HT1080 (cell line): ENCODE results near the gene RNF135. TPM values are rescaled to one million over a fixed set of nuclear protein-coding genes. Genes with fewer than 3 reads are reported as not detected.
"Not testable (repeated sequence)": the region's sequence is repeated elsewhere in the genome, so short reads cannot be mapped to it uniquely, and the experiment has no call there.

ENCODE experiments used
- DNase-seq: peaks from one replicate; pipeline ENCODE4 v3.0.0-alpha.2; 2015; ENCODE audit warnings: low read depth
- polyA plus RNA-seq, 2 experiments: library from polyadenylated mRNA; depleted of rRNA; stranded (reverse); fragments of >200 nt; gene quantifications; 2 replicates each; pipeline ENCODE4 v1.2.3, GENCODE V29; 2015
- total RNA-seq: library from RNA; depleted of rRNA; stranded (reverse); fragments of >200 nt; shearing (Covaris generic); gene quantifications from 2 replicates; pipeline ENCODE4 v1.2.3, GENCODE V29; 2014; rRNA removed

RNF135 gene, protein sequence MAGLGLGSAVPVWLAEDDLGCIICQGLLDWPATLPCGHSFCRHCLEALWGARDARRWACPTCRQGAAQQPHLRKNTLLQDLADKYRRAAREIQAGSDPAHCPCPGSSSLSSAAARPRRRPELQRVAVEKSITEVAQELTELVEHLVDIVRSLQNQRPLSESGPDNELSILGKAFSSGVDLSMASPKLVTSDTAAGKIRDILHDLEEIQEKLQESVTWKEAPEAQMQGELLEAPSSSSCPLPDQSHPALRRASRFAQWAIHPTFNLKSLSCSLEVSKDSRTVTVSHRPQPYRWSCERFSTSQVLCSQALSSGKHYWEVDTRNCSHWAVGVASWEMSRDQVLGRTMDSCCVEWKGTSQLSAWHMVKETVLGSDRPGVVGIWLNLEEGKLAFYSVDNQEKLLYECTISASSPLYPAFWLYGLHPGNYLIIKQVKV
- total RNA-seq, result 13.6 and 14.9 TPM in 2 replicates
- 15.1 and 15.9 TPM in 2 replicates for polyA plus RNA-seq (2015; cell fraction: cytosol; rRNA removed)
- polyA plus RNA-seq (2015; cell fraction: nucleus; rRNA removed), result 6.4 and 7.1 TPM in 2 replicates

- peak; percentile 91 for DNase-seq
These were observed at the start of gene RNF135 for GRCh38 chr17:30970831-30971567. TSS of gene RNF135 (plus strand) at chr17:30971039. CDS start at chr17:30971074, 35 bp downstream.

DNA sequence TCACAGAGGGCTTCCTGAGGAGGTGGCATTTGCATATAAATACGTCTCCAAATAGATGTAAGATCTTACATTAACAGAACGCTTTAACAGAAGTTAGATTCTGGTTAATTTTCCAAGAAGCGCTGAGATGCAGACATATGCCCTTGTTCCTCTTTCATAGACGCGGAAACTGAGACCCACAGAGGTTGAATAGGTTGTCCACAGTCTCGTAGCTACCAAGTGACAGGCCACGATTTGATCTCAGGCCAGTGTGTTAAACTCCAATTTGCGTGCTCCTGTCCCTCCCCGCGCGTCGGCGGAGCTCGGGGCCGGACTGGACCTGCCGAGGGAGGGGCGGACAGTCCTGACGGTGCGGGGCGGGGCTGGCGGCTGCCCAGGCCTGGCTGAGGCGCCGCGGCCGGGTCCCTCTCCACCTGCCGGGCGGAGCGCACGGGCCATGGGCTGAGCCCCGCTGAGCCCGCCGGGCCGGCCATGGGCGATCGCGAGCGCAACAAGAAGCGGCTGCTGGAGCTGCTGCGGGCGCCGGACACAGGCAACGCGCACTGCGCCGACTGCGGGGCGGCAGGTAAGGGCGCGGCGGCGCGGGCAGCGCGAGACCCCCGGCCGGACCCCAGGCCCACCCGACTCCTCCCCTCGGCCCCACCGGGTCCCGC lies 49.2 kb upstream of the RNF135 start, which contains the start of gene ADAP2:
ADAP2 (plus strand) TSS at position 402 of the 653 bp plus-strand sequence; CDS start at position 472, 70 bp downstream.
- DNase-seq, result no peak

DNA sequence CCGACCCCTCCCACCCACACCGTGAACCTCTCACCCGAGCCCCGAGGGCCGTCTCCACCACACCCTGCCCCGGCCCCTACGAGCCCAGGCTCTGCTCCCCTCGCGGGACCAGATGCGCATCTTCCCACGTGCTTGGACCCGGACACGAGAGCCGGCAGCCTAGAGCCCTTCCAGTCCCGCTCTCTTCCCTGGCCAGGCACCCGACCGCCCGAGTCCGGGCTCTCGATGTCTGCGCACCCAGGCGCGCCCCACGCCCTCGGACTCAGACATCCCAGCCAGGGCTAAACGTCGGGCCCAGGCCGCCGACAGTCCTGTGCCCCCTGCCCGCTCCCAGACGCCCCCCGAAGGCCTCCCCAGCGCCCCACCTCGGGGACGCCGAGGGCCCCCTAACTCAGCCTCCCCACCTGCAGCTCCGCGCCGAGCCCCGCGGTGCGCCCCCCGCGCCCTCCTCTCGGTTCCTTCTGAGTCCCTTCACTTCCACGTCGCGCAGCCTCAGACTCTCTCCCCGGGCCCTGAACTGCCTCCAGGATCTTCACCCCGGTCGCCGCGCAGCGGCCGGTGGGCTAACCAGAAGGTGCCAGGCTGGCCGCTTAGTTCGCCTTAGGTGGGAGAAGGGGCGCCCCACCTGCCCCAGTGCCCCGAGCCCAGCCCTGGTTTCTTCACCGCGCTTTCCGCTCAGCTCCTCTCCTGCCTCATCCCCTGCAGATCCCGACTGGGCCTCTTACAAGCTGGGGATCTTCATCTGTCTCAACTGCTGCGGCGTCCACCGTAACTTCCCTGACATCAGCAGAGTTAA lies 48.4 kb upstream of the RNF135 start:
- DNase-seq, result no peak

DNA sequence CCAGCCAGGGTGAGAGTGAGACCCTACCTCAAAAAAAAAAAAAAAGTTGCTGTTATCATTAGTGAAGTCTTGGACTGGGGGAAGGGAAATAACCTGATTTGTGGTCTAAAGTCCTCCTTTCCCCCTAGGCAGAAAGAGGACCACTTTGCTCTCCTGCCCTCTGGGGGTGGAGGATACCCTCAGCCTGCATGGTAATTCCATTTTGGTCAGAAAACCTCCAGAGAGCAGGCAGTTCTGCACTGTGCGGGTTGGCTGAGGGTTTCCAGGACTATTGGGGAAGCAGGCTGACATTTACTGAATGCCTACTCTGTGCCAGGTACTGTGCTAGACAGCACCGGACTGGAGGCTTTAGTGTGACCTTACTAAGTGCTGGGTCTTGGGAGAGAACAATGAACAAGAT lies 46.5 kb upstream of the RNF135 start:
- DNase-seq, result no peak

GRCh38 chr17:30926516-30926915 lies 44.3 kb upstream of the RNF135 start:
- peak; percentile 5 for DNase-seq

DNA sequence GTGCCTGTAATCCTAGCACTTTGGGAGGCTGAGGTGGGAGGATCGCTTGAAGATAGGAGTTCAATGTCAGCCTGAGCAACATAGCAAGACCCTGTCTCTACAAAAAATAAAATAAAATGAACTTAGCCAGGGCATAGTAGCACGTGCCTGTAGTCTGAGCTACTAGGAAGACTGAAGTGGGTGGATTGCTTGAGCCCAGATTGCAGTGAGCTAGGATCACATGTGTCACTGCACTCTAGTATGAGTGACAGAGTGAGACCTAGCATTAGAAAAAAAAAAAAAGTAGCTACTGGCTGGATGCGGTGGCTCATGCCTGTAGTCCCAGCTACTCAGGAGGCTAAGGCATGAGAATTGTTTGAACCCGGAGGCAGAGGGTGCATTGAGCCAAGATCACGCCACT lies 43.1 kb upstream of the RNF135 start:
- no peak for DNase-seq

GRCh38 chr17:30928584-30928983 lies 42.3 kb upstream of the RNF135 start:
- DNase-seq, result no peak

DNA sequence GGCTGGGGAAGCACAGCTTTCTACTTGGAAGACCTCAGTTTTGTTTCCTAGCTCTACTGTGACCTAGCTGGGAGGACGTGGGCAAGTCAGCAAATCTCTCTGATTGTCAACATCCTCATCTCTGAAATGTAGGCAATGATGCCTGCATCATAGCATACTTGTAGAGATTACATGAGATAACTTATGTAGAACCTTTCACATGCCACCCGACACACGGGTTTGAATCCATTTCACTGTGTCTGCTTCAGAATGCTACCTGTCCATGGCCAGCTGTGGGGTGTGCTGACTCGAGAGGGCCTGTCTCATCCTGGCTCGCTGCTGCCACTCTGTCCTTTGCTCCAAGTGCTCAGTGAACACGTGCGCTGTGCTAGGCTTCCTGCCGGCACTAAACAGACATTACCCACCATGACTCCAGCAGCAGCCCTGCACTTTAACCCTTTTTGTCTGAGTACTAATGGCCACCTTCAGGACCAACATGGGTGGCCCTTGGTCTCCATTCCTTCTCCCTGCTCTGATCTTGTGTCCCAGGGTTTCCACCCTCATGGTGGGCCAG lies 41.7 kb upstream of the RNF135 start:
- no peak for DNase-seq

DNA sequence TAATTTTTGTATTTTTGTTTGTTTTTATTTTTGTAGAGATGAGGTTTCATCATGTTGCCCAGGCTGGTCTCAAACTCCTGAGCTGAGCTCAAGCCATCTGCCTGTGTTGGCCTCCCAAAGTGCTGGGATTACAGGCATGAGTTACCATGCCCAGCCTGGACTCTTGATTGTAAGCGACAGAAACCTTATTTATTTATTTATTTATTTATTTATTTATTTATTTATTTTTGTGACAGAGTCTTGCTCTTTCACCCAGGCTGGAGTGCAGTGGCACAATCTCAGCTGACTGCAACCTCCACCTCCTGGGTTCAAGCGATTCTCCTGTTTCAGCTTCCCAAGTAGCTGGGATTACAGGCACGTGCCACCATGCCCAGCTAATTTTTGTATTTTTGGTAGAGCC lies 41.0 kb upstream of the RNF135 start:
- not testable (repeated sequence) for DNase-seq

GRCh38 chr17:30930495-30930894 lies 40.3 kb upstream of the RNF135 start:
- DNase-seq, result no peak

DNA sequence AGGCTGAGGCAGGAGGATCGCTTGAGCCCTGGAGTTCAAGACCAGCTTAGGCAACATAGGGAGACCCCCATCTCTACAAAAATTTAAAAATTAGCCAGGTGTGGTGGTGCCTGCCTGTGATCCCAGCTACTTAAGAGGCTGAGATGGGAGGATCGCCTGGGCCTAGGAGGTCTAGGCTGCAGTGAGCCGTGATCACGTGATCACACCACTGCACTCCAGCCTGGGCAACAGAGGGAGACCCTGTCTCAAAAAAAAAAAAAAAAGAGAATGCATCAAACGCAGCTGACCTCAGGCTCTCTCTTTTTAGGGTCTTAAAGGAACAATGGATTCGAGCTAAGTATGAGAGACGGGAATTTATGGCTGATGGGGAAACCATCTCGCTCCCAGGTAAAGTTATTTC lies 39.3 kb upstream of the RNF135 start:
- DNase-seq, result not testable (repeated sequence)

- no peak for DNase-seq
These were observed 36.9 kb upstream of the RNF135 start for GRCh38 chr17:30933966-30934365.

DNA sequence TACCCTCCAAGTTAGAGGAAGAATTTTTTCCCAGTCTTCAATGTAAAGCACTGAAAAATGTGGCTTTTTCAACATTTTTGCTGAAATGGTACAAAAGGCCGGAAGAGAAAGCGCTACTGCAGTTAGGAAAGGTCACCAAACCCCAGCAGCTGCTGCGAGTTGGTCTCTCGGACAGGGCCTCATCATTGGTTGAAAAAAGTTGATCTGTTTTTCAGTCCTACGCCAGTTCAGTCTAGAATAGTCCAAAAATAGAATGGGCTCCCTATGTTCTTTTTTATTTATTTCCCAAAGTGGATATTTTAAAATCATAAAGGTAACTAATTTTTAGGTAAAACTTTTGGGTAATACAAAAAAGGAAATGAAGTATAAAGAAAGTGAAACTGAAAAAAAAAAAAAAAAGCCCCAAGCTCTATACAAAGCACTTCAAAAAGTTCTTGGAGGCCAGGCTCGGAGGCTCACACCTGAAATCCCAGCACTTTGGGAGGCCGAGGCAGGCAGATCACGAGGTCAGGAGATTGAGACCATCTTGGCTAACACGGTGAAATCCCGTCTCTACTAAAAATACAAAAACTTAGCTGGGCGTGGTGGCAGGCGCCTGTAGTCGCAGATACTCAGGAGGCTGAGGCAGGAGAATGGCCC lies 31.7 kb upstream of the RNF135 start:
- no peak for DNase-seq

DNA sequence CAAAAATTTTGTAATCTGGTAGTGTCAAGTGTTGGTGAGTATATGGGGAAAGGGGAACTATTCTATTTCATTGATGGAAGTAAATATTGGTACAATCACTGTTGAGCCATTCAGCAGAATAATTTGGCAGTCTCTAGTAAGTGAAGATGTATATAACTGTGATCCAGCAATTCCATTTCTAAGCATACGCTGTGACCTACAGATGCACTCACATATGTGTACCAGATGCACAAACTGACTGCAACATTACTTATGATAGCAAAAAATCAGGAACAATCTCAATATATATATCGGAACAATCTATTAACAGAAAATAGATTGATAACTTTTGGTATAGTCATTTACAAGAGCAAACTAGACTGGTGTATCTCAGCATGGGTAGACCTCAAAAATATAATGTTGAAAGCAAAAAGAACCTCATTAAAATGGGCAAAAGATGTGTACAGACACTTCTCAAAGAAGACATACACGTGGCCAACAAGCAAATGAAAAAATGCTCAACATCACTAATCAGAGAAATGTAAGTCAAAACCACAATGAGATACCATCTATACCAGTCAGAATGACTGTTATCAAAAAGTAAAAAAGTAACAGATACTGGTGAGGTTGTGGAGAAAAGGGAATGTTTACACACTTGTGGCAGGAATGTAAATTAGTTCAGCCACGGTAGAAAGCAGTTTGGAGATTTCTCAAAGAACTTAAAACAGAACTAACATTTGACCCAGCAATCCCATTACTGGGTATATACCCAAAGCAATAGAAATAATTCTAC lies 28.3 kb upstream of the RNF135 start:
- DNase-seq, result no peak

DNA sequence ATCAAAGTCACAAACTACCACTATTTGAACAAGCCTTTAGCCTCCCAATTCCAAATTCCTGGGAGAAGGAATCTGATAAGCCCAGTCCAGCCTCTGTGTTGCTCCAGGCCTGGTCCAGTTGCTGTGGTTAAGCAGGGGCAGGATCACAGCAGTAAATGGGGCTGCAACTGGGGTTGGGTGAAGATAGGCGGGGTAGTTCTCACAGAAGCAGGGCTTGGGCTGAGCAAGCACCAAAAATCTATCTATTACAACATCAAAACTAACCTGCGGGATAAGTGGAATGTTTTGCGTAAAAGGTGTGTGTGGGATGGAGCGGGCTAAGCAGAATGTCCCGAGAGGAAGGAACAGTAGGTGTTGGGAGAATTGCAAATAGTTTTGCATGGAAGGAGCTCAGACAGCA lies 23.0 kb upstream of the RNF135 start:
- no peak for DNase-seq

- no peak for DNase-seq
These were observed 20.6 kb upstream of the RNF135 start for GRCh38 chr17:30950189-30950588.

- DNase-seq, result peak; percentile 48
These were observed 20.0 kb upstream of the RNF135 start for GRCh38 chr17:30950669-30951399.

DNA sequence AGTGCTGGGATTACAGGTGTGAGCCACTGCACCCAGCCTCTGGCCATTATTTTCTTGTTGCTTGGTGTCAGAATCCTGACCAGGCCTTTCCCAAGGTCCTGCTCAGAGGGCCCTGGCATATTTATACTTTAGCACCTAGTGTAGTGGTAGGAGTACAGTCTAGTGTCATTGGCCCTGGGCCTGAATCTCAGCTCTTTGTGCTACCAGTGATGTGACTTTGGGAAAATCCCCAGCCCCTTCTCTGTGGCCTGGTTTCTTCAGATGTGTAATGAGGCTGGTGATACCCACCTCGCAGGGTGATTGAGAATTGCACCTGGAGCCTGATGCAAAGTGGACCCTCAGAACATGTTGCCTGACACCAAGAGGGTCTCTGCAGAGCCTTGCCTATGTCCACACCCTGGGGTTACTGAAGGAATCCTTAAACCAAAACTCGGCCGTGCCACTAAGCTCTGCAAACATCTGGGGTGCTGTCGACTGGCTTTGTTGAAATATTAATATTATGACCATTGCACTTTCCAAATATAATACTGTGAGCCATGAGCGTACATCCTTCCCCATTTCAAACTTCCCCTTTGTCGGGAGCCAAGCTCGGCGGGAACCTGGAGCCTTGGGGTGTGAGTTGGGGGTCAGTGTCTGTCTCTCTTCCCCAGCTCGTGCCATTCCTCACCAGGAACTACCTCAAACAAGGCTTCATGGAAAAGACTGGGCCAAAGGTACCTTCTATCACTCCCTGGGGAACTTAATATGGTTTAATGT lies 18.0 kb upstream of the RNF135 start:
- DNase-seq, result no peak
